GM23248 (cell line): ENCODE measurements around the gene TNIP3.

Source experiments
- EZH2 ChIP-seq: fragments of 200-600 bp; sonication (generic); IDR thresholded peaks from 2 replicates; pipeline ENCODE4 v1.6.1; 2018; ENCODE audit warnings: antibody characterized with exemption, mild to moderate bottlenecking; ENCODE audit not compliant: insufficient read depth, poor library complexity, severe bottlenecking
- EZH2phosphoT487 ChIP-seq: fragments of 200-600 bp; sonication (generic); IDR thresholded peaks from 2 replicates; pipeline ENCODE4 v1.6.1; 2018; ENCODE audit warnings: antibody characterized with exemption, moderate library complexity, mild to moderate bottlenecking, low read depth; ENCODE audit not compliant: insufficient read depth

GRCh38 chr4:121112530-121112929, 51.6 kb downstream of the TNIP3 start:
- TF ChIP-seq EZH2 (no peak), EZH2phosphoT487 (no peak)
